ENCODE results near the gene ELMOD3.
A peak's percentile ranks its signal among the peaks of the same experiment; 100 is the strongest.
"Not testable (repeated sequence)": the region's sequence is repeated elsewhere in the genome, so short reads cannot be mapped to it uniquely, and the experiment has no call there.

Gene ELMOD3

GRCh38 chr2:85429213-85429923, 74.8 kb downstream of the ELMOD3 start:
- no peak for DNase-seq

- DNase-seq = no peak
Observed at GRCh38 chr2:85429924-85430289, 75.3 kb downstream of the ELMOD3 start.

GRCh38 chr2:85430752-85431569, 76.4 kb downstream of the ELMOD3 start:
- no peak for DNase-seq

GRCh38 chr2:85431570-85432205, 77.1 kb downstream of the ELMOD3 start:
- DNase-seq = no peak

- no peak for DNase-seq
Observed at GRCh38 chr2:85433511-85434089, 79.0 kb downstream of the ELMOD3 start.

- DNase-seq = no peak
Observed at GRCh38 chr2:85434696-85435095, 80.1 kb downstream of the ELMOD3 start.

GRCh38 chr2:85435220-85435958, 80.8 kb downstream of the ELMOD3 start:
- DNase-seq = no peak

GRCh38 chr2:85435981-85436835, 81.6 kb downstream of the ELMOD3 start:
- DNase-seq = no peak

GRCh38 chr2:85436836-85437487, 82.4 kb downstream of the ELMOD3 start:
- DNase-seq = no peak

GRCh38 chr2:85437488-85438200, 83.1 kb downstream of the ELMOD3 start:
- DNase-seq = peak; percentile 68

GRCh38 chr2:85438201-85439024, 83.8 kb downstream of the ELMOD3 start:
- DNase-seq = no peak

- no peak for DNase-seq
Observed at GRCh38 chr2:85439025-85439472, 84.5 kb downstream of the ELMOD3 start.

GRCh38 chr2:85439569-85439968, 85.0 kb downstream of the ELMOD3 start:
- not testable (repeated sequence) for DNase-seq

- no peak for DNase-seq
Observed at GRCh38 chr2:85439986-85440385, 85.4 kb downstream of the ELMOD3 start.

GRCh38 chr2:85440729-85441128, 86.2 kb downstream of the ELMOD3 start:
- no peak for DNase-seq
